Fibroblast of the conjunctiva (primary cell): Measurements from ENCODE around the gene DHRS2.

Source experiments
- DNase-seq: peaks from one replicate; pipeline ENCODE4 v3.0.0-alpha.2; 2010; ENCODE audit warnings: low read depth

DHRS2 gene

GRCh38 chr14:23694085-23694948 is 58.2 kb downstream of the DHRS2 start:
- DNase-seq: peak; percentile 87
